ENCODE results near the gene ZSCAN5B. TPM values are rescaled to one million over a fixed set of nuclear protein-coding genes. Genes with fewer than 3 reads are reported as not detected.
A peak's percentile ranks its signal among the peaks of the same experiment; 100 is the strongest.

The ZSCAN5B gene
- total RNA-seq, 1 donor from 2014 or later = not detected

GRCh38 chr19:56145698-56146097, 51.9 kb downstream of the ZSCAN5B start:
- H3K4me3 ChIP-seq = no peak overlapping the region
- no peak for DNase-seq (ENCODE audit: extremely low spot score in 2 of 2)
- H3K4me1 ChIP-seq = peaks cover 21% of the 10 kb centered on the region
- no peak for TF ChIP-seq POLR2A (IDR thresholded peaks at IDR 0.05)
- no peak for TF ChIP-seq CTCF (IDR thresholded peaks at IDR 0.05)
- no peak for TF ChIP-seq POLR2AphosphoS5 (IDR thresholded peaks at IDR 0.05; ENCODE audit: insufficient read depth in 1 of 2, low read depth in 1 of 2)
- no peak overlapping the region for H3K27ac ChIP-seq
- intact Hi-C loops (cut with DNase I) = no loop called here
- H3K27me3 ChIP-seq = no peaks in the 10 kb centered on the region
- H3K9me3 ChIP-seq = no peaks in the 10 kb centered on the region
- H3K36me3 ChIP-seq = peaks cover 0 to 22% of the 10 kb centered on the region in 2 donors

DNA sequence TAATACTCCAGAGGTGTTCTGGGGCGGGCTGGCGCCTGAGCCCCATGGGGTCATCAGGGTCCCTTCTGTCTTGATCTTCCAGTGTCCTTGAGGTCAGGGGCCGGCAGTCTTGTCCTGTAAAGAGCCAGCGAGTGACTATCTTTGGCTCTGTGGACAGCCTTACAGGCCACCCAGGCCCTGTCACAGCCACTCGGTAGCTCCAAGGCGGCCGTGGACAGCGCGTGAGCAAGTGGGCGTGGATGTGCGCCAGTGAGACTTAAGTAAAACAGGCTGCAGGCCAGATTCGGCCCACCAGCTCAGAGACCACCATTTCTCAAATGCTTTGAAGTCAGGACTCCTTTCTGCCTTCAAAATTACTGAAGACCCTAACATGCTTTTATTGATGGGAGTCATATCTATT, 52.8 kb downstream of the ZSCAN5B start:
- no peak for DNase-seq (ENCODE audit: extremely low spot score in 2 of 2)
- Histone ChIP-seq H3K36me3 (peaks cover 0 to 22% of the 10 kb centered on the region in 2 donors), H3K27me3 (no peaks in the 10 kb centered on the region), H3K4me1 (peaks cover 25% of the 10 kb centered on the region), H3K4me3 (no peak overlapping the region), H3K27ac (no peak overlapping the region), H3K9me3 (no peaks in the 10 kb centered on the region)
- intact Hi-C loops (cut with DNase I) = loop anchor here (5.0 kb wide), 1 partner anchor 38 kb away; no protein-coding TSS in a partner anchor
- no peak for TF ChIP-seq POLR2A (IDR thresholded peaks at IDR 0.05)
- TF ChIP-seq CTCF (IDR thresholded peaks at IDR 0.05) = no peak
- TF ChIP-seq POLR2AphosphoS5 (IDR thresholded peaks at IDR 0.05; ENCODE audit: insufficient read depth in 1 of 2, low read depth in 1 of 2) = no peak

DNA sequence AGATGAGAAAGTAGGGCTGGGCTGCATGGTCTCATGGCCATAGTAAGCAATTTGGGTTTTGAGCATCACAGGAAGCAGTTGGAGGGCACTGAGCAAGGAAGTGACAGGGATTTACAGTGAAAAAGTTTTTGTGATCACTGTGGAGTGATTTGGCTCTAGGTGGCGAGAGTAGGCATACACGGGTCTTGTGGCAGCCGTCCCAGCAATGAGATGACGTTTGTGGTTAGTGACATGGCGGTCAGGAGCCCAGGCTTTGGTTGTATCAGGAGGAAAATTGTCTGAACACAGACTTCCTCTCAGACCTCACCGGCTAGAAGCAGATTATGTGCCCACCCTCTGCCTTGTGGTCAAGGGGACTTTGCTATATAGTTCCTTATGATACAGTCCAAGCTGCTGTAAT, 53.2 kb downstream of the ZSCAN5B start:
- Histone ChIP-seq H3K4me3 (no peak overlapping the region), H3K36me3 (peaks cover 0 to 22% of the 10 kb centered on the region in 2 donors), H3K27me3 (no peaks in the 10 kb centered on the region), H3K4me1 (peaks cover 27% of the 10 kb centered on the region), H3K27ac (no peak overlapping the region), H3K9me3 (no peaks in the 10 kb centered on the region)
- intact Hi-C loops (cut with DNase I) = loop anchor here (5.0 kb wide), 1 partner anchor 37 kb away; no protein-coding TSS in a partner anchor
- no peak for TF ChIP-seq CTCF (IDR thresholded peaks at IDR 0.05)
- TF ChIP-seq POLR2AphosphoS5 (IDR thresholded peaks at IDR 0.05; ENCODE audit: insufficient read depth in 1 of 2, low read depth in 1 of 2) = no peak
- no peak for TF ChIP-seq POLR2A (IDR thresholded peaks at IDR 0.05)
- DNase-seq (ENCODE audit: extremely low spot score in 2 of 2) = no peak

DNA sequence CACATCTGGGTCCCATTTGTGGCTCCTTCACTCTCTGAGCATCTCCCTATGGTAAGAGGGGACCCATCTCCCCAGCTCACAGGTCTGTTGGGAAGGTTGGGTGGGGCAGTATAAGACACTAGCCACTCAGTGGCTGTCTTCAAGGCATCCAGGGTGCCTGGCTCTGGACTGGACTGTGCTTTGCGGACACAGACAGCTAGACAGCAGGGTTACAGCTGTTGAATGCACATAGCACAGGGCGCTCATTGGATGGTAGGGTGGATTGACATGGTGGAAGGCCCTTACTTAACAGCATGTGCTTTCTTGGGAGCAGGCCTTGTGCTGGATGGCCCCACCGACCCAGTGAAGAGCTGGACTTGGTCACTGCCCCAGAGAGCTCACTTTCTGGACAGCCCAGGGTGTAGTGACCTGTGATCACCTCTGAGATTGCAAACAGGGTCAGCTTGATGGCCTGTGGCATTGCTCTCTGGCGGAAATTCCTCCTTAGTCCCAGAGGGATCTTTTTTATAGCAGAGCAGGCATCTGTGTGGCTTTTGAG, 54.6 kb downstream of the ZSCAN5B start:
- H3K4me3 ChIP-seq = no peak overlapping the region
- H3K9me3 ChIP-seq = no peaks in the 10 kb centered on the region
- DNase-seq (ENCODE audit: extremely low spot score in 2 of 2) = no peak
- H3K4me1 ChIP-seq = peaks cover 27% of the 10 kb centered on the region
- H3K36me3 ChIP-seq = peaks cover 0 to 13% of the 10 kb centered on the region in 2 donors
- no peaks in the 10 kb centered on the region for H3K27me3 ChIP-seq
- intact Hi-C loops (cut with DNase I) = loop anchor here (5.0 kb wide), 1 partner anchor 36 kb away; no protein-coding TSS in a partner anchor
- no peak for TF ChIP-seq CTCF (IDR thresholded peaks at IDR 0.05)
- TF ChIP-seq POLR2A (IDR thresholded peaks at IDR 0.05) = no peak
- no peak for TF ChIP-seq POLR2AphosphoS5 (IDR thresholded peaks at IDR 0.05; ENCODE audit: insufficient read depth in 1 of 2, low read depth in 1 of 2)
- no peak overlapping the region for H3K27ac ChIP-seq

GRCh38 chr19:56142087-56142787, 55.3 kb downstream of the ZSCAN5B start:
- Histone ChIP-seq H3K27ac (peak overlapping the region; percentile 88), H3K27me3 (no peaks in the 10 kb centered on the region), H3K9me3 (no peaks in the 10 kb centered on the region), H3K4me3 (peak overlapping the region; percentile 57 to 76), H3K36me3 (peaks cover 0 to 6% of the 10 kb centered on the region in 2 donors), H3K4me1 (peaks cover 27% of the 10 kb centered on the region)
- no peak for TF ChIP-seq POLR2AphosphoS5 (IDR thresholded peaks at IDR 0.05; ENCODE audit: insufficient read depth in 1 of 2, low read depth in 1 of 2)
- no peak for TF ChIP-seq CTCF (IDR thresholded peaks at IDR 0.05)
- TF ChIP-seq POLR2A (IDR thresholded peaks at IDR 0.05) = no peak
- intact Hi-C loops (cut with DNase I) = loop anchor here (5.0 kb wide), 1 partner anchor 35 kb away; no protein-coding TSS in a partner anchor
- DNase-seq (ENCODE audit: extremely low spot score in 2 of 2) = no peak
